Measurements from ENCODE around the gene SEC31A.
A peak's percentile ranks its signal among the peaks of the same experiment; 100 is the strongest.

The SEC31A gene

DNA sequence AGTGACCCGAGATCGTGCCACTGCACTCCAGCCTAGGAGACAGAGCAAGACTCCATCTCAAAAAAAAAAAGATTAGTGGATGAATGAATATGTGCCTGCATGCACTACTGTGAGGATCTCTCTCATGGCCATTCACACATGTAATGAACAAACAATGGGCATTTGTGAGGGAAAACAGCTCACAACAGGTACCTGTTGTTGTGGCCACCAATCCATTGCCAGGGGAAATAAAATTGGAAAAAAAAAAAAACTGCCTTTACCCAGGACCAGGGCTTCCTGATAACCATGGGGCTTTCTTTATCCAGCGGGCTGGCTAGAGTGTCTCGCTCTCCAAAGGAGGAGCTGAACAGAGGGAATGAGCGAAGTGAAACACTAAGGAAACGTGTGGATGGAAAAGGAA lies 99.8 kb downstream of the SEC31A start:
- DNase-seq, result no peak

DNA sequence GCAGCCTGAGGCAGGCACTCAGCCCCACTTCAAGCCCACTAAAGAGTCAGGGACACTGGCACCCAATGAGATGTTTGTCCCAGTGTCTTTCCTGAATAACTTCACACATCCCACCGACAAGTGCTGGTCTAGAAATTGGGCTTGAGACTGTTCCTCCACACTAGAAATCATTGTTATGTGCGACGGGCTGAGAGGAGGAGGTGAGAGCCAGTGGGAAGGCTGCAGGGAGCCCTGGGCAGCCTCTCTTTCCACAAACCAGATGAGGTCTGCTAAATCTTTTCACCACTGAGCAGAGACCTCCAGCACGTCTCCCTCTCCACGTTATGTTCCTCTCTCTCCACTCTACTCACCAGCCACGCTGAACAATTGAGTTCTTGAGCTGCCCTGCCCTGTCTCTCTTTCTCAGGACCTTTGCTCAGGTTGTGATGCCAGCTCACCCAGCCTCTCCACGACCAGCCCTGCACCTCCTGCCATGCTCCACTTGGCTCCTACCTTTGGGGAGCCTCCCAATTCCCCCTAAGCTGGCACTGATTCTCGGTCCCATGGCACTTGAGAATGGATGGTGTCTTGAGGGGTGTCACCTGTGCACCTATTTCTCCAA lies 100.8 kb downstream of the SEC31A start:
- no peak for DNase-seq

DNA sequence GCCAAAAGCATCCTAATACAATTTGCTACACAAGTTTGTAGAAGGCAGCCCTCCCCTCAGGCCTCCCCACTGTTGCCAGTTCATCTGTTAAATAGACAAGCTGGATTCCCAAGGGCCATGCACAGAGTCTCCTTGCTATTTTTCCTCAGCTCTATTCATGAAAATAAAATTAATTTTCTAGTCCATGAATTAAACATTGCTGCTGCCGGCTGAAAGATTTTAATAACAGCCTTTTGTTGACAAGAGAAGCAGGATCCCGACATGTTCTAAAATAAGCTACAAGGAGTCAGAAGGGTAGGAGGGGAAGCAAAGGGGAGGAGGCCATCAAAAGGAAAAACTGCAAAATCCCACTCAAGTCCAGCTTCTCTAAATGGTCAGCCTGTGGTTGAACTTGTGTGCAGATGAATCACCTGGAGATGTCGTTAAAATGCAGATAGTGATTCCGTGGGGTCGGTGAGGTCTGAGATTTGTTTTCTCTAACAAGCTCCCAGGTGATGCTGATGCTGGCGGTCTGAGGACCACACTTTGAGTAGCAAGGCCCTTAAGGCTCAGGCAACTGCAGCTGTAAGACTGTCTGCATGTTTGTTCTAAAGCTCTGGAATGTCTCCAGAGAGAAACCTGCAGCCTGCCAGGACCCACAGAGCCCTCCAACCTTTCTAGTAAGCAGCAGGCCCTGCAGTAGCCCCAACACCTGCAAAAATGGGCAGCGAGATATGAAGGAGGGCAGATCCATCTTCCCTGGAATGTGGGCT lies 101.8 kb downstream of the SEC31A start:
- DNase-seq, result no peak

DNA sequence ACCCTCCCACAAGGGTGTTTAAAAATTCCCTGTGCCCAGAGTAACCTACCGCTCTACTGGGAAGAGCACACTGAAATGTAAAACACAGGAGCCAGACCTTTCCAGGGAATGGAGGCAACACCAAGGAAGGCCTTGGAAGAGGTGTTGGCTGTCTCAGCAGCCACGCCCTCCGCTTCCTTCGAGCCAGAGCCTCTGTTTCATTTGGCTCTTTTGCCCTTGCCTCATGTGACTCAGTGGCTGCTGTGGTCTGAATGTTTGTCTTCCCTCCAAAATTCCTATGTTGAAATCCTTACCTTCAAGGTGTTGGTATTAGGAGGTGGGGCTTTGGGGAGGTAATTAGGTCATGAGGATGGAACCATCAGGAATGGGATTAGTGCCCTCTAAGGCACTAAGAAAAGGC lies 103.6 kb downstream of the SEC31A start:
- DNase-seq, result no peak

DNA sequence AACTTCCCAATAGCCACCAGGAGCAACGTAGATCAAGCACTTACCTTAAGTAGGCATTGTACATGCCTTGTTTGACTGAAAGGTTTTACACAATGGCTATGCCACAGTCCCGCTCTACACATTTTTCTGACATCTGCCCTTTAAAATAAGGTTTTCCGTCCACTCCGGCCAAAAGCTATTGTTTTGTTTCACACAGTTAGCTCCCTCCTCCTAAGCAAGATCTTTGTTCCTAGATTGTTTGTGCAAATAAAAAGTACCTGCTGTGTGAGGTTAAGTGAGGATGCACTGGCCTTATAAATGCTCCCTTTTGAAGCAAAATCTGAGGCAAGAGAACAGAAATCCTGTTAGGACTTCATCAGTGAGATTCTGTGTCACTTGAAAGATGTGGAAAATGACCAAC lies 104.1 kb downstream of the SEC31A start:
- DNase-seq, result no peak

DNA sequence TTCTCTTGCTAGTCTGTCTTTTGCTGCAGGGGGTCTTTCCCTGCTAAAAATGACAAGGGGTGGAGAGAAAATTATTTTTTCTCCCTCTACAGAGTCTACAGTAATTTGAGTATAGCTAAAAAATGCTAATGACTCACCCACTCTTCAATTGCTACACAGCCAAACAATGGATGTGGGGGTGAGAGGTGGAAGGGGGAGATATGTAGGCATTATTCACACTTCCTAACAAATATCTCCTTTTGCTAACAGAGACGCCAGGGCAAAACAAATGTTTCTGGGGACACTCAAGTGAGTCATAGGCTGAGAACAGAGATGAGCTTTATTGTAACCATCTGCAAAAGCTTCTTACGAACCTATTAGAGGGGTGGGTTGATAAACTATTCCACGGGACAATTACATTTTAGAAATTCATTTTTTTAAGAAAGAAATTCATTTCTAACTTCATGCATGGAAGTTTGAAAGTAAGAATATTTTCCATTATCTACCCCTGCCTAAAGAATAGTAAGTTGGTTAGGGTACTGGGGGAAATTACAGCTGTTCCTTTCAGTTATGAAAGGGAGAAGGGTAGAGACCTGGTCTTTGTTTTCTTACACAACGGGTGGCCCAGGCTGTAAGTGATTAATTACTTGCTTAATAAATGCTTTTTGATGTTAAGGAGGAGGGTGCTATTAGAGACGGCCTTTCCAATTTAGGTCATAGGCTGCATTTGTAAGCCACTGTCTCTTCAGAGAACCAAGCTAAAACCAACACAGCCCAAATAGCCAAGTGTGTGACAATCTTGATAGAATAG lies 105.1 kb downstream of the SEC31A start:
- DNase-seq, result no peak

DNA sequence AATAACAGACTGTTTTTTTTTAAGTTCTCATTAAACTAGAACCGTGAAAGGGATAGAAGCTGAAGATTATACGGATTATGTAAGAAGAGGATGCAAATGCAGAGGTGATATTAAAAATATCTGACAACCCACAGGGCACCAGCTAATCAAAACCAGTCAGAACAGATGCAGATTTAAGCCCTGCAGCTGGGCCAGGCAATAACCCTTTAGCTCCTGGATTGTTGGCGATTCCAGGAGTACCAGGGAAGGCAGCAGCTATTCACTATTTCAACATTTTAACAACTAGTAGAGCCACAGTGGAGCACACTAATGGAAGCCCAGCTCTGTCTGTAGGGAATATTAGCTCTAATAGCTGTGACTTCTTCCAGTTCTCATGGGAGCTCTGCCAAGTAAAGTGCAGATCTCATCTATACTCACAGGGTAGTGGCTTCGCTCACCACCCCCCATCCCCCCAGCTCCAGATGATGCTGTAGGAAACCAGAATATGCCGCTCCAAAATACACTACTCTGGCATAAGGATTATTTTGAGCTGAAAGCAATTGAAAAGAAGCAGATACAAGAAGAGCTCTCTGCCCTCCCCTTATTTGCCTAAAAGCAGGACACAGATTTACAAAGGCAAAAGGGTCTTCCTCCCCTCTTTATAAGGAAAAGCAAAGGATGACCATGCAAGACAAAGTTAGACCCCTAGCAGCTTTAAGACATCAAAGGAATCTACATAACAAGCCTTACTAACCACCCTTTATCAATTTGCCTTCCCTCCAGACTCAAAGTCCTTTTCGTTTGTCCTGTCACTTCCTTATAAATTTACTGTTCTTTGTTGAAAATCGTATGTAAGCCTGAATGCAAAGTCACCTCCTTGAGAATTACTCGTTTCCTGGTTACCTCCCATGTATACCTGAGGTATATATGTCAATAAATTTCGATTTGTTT lies 106.0 kb downstream of the SEC31A start:
- no peak for DNase-seq

DNA sequence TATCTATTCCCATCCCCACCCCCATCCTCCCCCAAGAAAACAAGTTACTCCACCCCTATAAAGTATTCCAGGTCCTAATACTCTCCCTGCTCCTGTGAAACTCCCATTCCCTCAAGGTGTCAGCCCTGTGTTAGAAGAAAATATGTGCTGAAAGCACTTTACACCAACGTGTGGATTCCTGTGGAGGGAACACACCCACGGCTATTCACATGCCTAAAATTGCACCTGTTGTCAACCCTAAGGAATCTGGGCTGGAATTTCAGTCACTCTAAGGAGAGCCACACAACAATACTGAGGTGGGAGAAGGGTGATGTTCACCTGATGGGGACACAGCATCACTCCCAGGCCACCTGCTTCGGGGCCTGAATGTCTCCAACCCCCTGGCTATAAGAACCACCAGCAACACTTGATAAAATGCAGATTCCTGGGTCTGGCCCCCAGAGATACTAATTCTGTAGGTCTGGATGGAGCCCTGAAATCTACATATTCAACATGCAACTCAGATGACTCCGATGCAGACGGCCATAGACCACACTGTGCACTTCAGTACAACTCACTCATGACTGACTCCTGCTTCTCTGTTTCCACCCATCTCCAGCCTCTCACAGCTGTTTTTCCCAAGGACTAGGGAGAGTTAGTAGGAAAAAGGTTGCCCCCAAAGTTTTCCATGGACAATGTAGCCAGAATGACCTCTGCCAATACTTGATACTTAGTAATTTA lies 108.2 kb downstream of the SEC31A start:
- no peak for DNase-seq

DNA sequence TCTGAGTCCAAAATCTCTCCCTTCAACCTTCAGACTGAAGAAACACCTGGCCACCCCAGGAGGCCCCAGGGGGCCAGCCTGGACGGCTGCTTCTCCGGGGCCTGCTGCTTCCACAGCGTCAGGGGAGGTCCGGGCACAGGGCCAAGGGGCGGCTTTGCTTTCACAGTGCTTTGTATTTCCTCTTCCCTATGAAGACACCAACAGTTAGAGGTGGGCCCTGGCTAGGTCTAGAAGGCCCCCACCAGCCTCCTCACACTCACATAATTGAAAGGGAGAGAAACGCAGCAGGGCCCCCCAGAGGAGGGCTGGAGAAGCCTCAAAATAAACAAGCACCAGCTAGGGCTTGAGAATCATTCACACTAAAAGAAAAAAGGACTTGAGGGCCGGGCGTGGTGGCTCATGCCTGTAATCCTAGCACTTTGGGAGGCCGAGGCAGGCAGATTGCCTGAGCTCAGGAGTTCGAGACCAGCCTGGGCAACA lies 110.2 kb downstream of the SEC31A start:
- peak; percentile 95 for DNase-seq

DNA sequence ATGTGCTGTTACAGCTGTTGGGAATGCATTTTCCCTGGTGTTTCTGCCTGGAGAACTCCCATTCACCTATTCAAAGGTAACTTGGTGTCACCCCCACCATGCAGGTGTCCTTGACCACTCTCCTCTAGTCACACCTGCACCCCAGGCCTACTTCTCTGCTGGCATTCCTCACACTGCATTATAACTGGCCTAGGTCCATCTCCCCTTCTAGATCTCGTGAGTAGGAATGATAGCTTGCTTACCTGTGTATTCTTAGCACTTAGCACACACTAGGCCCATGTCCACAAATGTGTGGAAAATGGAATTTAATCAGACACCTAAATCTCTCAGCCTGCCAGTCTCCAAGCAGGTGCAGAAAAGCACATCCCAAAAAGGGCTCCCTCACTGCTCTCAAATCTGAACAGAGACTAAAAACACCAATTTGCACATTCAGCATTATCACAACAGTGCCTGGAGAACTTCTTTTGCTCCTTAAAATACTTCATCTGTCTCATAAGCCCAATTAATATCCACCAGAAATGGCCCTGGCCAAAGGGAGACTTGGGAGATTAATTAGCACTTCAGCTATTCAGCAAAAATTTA lies 110.7 kb downstream of the SEC31A start:
- DNase-seq, result no peak

DNA sequence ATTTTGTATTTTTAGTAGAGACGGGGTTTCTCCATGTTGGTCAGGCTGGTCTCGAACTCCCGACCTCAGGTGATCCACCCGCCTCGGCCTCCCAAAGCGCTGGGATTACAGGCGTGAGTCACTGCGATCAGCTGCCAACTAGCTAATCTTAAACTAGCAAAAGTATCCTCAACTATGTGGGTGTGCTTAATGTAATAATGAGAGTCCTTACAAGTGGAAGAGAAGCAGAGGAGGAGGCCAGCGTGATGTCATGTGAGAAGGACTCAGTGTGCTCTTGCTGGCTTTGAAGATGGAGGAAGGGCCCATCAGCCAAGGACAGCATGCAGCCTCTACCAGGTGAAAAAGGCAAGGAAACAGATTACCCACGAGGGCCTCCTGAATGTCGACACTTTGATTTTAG lies 111.9 kb downstream of the SEC31A start:
- DNase-seq, result no peak

DNA sequence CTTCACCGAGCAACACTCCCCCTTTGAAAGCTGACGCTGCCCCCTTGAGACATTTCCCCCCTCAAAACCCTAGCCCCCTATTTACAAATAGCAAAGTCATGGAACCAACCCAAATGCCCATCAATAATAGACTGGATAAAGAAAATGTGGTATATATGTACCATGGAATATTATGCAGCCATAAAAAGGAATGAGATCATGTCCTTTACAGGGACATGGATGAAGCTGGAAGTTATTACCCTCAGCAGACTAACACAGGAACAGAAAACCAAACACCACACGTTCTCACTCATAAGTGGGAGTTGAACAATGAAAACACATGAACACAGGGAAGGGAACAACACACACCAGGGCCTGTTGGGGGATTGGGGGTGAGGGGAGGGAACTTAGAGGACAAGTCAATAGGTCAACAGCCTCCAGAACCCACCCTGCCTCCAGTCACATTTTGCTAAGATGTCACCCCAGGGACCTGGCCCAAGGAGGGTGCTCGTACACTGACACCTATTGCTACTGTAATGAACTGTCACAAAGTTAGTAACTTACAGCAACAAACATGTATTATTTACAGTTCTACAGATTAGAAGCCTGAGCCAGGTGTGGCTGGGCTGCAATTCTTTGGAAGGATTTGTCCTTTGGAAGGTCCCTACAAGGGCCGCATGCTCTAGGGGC lies 113.0 kb downstream of the SEC31A start:
- no peak for DNase-seq

DNA sequence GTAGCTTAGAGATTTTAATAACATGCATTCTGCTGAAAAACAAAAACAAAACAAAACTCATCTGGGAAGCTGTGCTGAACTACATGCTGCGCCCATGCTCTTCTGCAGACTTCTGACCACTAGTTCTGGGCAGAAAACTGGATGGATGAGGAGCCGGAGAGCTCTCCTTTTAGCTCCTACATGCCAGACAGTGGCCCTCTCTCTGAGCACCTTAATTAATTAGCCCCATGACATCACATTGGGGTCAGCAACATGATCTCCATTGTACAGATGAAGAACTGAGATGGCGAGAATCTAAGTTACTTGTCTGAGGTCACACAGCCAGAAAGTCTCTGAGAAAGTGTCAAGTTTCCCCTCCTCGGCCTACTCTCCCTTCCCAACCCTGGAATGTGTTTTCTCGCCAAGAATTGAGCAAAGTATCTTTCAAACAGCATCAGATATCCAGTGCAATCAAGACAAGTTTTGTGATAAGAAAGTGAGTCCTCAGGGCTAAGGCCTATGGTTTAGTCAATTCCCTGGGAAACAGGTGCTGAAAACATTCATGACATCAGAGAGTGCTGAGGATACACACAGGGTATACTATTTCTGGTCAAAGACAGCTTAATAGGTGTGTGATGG lies 113.9 kb downstream of the SEC31A start:
- no peak for DNase-seq

DNA sequence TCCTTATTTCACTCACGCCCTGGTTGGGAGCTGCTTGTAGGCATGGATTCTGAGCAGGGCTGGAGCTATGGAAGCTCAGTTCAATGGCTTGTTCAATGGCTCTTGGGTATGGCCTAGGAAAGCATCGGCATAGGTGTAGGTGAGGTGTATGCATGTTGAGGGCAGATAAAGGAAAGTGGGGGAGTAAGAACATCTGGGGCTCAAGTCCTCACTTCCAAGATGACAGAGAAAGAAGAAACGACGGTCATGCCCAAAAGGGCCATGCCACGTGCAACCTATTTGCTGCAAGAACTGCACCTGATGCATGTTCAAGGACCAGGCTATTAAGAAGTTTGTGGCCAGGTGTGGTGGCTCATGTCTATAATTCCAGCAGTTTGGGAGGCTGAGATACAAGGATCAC lies 115.7 kb downstream of the SEC31A start:
- DNase-seq, result no peak

DNA sequence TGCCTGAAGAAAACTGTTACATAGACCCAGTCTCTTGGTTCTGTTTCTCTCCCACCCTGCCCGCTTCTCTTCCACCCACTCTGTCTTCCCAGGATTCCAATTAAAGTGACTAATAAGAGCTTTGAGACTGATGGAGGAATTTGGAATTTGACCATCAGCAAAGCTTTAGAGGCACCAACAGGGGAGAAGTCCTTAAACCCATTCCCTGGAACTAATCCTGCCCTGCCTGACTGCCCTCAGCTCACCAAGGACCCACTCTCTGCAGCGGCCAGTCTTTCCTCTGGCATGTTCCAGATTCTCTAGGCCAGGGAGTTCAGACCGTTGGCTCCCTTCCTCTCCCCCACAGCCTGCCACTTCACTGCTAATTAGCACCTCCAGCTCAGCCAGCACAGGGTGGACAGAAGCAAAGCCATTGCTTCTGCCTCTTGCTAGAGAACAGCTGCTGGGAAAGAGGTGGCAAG lies 116.2 kb downstream of the SEC31A start:
- DNase-seq, result no peak

DNA sequence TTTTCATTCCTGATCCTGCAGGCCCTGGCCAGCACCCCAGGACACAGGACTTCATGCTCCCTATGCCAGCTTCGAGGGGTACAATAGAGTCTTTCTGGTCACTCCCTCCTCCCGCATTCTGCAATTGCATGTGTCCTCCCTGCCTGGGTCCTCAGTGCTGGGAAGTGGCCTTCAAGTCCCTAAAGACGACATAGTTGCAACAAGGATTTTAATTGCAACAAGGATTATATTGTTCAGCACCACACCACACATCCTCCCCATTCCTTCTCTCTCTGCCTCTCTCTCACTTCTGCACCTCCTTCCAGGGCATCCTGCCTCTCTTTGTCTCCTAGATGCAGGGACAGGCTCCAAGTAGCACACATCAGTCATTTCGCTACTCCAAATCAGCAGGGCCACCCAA lies 117.9 kb downstream of the SEC31A start:
- no peak for DNase-seq

DNA sequence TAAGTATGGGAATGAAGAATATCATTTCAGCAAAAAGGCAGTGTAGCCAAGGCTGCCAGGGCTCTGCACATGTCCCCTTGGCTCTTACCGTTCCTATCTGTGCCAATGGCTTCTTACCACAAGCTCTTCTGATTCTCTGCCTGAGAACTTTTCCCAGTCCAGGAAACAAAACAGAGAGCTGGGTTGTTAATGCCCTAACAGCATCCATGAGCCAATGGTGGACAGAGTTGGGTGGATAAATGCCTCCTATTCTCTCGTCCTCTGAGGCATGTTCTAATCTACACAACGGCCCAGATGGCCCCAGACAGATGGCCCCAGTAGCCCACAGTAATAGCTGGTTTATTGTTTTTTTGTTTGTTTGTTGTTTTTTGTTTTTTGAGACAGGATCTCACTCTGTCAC lies 120.3 kb downstream of the SEC31A start:
- no peak for DNase-seq
